G401.6 (cell line): ENCODE data around the gene ARHGEF16.

Experiments used
- FAIRE-seq: peaks from 2 replicates; lab custom pipeline; 2012; peaks lifted over from hg19 to GRCh38; lab: Jason Lieb, UNC

The ARHGEF16 gene

DNA sequence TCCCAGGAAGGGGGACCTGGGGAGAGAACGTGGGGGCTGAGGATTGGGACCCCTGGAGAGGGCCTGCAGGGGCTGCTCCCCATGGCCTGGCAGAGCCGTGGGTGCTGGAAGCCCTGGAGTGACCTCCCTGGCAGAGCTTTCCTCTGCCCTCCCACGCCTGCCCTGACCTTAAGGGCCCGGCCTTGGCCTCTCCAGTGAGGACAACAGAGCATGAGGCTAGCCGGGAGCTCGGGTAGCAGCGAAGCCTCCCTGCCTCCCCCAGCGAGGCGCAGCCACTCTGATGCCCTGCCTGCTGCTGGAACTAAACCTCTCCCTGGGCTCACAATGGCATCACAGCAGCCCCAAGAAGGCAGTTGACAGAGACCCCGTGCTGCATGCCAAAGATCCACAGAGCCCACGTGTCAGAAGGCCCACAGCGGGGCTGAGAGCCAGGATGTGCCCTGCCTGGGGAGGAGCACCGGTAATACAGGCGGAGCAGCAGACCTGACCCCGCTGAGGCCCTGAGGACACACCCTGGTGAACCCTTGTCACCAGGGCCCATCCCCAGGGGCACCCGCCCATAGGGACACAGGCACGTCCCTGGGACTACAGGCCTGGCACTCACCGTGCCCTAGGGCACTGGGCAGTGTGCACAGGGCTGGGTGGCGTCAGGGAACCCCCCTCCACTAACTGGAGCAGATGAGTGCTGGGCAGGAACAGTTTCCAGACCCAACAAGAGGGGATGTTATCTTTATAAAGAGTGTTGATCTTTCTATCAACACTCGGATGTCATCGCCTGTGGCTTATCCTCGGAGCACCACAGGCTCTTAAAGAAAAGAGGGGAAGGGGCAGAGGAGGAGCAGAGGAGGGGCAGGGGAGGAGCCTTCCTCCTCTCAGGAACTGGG, 48.4 kb downstream of the ARHGEF16 start:
- FAIRE-seq = no peak

DNA sequence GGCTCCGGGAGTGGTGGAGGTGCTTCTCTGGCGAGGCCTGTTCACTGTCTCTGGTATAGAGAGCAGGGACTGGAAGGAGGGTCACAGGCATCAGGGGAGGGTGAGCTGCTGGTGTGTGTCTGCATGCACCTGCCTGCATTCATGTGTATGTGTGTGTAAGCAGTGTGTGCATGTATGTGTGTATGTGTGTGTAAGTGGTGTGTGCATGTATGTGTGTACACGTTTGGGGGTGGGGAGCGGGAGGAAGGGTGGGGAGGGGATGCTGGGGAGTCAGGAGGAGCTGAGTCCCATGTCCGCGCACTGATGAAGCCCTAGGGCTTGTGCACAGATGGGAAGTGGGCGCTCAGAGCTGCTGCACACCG, 49.0 kb downstream of the ARHGEF16 start:
- FAIRE-seq = no peak

DNA sequence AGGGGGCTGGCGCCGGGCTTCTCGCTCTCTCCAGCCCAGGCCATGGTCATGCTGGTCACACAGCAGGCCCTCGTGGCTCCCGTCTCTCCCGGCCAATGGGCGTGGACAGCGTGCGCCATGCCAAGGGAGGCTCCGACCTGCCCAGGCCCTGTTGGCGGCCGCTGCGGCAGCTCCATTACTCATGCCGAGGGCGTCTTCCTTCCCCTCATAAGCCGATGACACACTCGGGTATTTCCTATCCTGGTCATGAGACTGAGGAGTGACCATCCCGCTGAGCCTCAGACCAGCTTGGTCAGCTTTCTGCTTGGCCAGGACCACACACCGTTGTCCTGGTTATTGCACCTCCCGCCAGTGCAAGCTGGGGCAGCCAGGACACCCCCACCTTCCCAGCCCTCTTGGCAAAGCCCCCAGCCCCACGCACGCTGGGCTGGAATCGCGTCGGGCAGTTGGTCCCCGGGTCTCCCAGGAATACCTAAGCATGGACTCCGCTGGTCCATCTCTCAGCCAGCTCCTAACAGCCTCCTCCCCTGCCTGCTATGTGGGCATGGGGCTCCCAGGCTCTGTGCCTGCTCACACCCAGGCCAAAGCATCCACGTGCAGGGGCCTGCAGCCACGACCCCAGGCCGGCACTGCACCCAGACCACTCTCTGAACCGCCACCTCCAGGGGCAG, 49.8 kb downstream of the ARHGEF16 start:
- FAIRE-seq = no peak

DNA sequence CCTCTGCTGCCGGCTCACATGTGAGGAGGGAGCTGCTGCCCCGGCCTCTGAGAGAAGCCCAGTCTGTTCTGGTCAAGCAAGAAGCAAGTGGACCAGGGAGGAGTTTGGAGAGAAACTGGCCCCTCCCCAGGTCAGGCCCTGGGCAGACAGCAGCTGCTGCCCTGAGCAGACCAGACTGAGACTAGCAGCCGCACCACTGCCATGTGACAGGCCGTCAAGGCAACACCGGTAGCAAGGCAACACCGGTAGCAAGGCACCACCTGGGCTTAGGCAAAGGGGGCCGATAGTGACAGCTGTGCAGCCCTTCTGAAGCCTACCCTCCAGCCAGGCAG, 50.3 kb downstream of the ARHGEF16 start:
- FAIRE-seq = no peak

DNA sequence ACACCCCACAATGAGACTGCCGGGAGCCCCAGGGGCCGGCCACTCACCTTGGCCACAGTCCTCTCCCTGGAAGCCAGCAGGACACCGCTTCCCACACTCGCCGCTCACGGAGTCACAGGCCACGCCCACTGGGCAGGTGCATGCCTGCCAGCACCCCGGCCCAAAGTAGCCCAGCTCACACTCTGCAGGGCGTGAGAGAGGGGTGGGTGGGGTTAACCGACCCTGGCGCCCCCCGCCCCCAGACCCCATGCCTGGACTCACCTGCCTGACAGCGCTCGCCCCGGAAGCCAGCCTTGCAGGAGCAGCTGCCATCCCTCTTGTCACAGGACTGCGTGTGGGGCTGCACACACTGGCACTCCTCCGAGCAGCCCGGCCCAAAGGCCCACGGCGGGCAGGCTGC, 50.7 kb downstream of the ARHGEF16 start:
- no peak for FAIRE-seq

DNA sequence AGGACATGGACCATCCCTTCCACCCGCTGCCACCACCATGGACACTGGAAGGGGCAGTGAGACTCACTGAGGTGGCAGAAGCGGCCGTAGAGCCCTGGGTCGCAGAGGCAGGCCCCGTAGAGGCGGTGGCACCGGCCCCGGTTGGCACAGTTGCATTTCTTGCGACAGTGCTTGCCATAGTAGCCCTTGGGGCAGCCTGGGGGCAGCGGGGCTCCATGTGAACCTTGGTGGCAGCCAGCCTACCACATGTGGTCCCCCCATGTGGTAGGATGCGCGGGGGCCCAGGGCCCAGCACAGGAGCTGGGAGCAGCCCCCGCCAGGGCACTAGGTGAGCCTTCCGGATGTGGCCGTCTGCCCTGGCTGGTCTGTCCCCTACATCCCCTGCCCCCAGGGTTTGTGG, 51.6 kb downstream of the ARHGEF16 start:
- no peak for FAIRE-seq

DNA sequence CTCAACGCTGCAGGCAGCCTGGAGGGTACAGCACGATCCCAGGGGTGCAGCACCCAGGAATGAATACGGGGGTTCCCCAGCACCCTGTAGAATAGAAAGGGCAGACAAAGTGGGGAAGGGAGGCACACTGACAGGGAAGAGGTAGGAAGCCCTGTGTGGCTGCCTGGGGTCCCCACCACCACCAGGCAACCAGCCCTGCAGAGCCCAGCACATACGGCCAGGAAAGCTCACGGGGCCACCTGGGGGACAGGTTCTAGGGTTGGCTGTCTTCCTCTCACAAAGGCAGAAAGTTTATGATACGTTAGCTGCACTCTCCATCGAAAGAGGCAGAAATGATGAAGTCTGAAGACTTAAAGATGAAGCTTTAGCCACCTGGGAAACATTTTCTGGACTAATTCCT, 52.5 kb downstream of the ARHGEF16 start:
- FAIRE-seq = no peak

DNA sequence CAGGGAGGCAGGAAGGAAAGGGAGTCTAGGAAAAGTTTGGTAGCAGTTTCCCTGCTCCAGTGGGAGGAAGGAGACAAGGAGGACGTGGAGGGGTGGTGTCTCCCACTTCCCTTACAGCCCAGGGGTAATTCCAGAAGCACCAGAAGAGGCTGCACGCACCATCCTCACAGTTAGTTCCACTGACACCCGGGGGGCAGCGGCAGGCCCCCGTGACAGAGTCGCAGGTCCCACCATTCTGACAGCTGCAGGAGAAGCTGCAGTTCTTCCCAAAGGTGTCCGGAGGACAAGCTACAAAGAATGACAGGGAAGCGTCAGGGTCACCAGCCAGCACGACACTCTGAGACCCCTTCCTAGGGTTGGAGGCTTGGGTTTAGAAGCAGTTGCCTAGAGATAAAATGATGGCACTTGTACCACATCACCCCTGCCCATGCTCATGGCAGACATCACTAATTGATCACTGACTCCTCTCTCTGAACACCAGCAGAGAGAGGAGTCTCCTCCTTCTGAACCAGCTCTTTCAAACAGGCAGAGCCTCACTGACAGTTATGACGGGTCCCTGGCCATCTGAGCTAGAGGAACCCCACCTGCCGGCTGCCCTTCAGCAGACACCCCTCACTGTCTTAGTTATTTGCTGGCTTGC, 53.3 kb downstream of the ARHGEF16 start:
- no peak for FAIRE-seq

DNA sequence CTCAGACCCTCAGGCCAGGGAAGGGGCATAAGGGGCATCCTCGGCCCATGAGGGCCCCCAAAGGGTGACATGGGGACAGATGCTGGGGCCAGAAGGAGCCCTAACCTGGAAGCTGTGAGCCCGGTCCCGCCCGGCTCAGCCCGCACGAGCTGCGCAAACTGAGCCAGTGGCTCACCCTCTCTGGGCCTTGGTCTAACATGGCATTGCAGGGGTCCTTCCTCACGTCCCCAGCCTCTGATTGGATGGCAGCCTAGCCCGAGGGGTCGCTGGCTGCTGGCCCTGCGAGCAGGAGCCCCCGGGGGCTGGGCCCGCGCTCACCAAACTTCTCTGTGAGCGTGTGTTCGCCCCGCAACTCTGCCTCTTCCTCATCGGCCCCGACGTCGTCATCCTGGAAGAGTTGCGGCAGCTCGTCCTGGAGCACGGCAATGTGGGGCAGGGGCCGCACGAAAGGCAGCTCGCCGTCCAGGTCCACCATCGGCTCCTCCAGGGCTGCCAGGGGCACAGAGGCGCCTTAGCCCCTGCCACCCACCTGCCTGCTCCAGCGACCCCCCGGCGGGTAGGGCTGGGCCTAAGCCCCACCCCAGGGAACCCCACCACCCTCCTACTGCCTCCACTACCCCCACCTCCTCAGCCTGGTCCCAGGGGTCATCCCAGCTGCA, 54.4 kb downstream of the ARHGEF16 start:
- no peak for FAIRE-seq

DNA sequence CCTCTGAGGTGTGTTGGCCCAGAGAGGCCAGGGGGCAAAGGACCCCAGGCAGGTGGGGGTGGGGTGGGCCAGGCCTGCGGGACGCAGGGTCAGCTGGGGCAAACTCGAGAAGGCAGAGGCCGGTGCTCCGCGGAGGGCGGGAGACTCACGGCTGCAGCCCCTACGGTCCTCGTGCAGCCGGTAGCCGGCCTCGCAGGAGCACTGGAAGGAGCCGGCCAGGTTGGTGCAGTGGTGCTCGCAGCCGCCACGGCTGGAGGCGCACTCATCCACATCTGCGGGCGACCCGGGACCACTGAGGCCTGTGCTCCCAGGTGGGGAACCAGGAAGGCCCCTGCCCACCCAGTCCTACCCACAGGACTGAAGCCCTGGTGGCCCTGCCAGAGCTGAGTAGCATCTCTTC, 55.3 kb downstream of the ARHGEF16 start:
- no peak for FAIRE-seq

DNA sequence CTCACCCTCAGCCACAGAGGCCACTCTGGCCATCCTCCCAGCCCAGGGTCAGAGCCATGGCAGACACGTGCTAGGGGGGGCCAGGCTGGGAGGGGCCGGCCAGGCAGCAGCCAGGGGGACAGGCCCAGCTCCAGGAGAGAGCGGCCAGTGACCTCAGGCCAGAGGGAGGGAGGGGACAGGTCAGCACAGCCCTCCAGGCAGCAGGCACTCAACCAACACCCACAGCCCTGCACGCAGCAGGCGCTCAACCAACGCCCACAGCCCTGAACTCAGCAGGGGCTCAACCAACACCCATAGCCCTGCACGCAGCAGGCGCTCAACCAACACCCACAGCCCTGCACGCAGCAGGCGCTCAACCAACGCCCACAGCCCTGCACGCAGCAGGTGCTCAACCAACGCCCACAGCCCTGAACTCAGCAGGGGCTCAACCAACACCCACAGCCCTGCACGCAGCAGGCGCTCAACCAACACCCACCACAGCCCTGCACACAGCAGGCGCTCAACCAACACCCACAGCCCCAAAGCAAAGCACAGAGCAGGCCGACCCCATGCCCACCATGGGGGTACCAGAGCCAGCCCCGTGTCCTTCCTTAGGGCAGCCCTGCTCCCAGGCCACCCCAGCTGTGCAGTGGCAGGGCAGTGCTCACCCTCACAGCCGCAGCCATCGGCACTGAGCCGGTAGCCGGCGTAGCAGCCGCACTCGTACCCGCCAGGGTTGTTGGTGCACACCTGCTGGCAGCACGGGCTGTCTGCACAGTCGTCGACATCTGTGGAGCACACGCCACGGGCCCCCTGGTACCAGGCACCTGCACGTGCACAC, 55.9 kb downstream of the ARHGEF16 start:
- FAIRE-seq = no peak

DNA sequence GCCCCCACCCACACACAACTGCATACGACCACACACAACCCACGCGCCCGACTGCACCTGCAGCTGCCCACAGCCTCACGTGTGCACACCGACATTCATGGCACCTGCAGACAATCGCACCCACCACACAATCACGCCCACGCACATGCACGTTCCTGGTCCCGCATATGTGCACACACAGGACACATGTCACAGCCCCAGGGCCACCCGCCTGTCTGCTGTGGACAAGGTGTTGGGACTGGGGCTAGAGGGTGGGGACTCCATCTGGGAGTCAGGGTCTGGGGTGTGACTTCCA, 56.4 kb downstream of the ARHGEF16 start:
- FAIRE-seq = no peak

DNA sequence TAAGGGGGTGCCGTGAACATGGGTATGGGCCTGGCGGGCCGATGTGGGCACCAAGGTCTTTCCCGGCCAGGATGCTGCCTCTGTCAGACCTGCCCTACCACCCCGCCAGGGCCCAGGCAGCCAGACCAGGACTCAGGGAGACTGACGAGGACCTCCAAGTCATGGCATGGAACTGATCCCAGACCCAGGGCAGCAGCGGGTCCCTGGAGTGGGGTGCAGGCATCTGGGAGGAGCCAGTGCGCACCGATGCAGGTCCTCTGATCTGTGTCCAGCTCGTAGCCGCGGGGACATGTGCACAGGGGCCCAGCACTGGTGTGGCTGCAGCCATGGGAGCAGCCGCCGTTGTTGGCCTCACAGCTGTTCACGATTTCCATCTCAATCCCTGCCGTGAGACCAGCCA, 56.8 kb downstream of the ARHGEF16 start:
- no peak for FAIRE-seq

DNA sequence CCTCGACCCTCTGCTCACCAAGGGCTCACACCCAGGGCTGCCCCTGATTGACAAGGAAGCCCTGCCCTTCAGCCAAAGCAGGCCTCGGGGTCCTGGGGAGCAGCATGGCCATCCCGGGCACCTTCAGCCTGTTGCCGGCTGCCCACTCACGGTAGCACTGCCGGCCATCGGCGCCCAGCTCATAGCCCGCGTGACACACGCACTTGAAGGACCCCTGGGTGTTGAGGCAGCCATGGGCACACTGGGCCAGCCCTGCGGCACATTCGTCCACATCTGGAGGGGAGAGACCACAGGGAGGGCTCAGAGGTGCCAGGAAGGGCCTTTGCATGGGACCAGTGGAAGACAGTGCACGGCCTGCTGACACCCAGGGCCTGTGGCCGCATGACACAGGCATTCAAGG, 57.4 kb downstream of the ARHGEF16 start:
- no peak for FAIRE-seq

DNA sequence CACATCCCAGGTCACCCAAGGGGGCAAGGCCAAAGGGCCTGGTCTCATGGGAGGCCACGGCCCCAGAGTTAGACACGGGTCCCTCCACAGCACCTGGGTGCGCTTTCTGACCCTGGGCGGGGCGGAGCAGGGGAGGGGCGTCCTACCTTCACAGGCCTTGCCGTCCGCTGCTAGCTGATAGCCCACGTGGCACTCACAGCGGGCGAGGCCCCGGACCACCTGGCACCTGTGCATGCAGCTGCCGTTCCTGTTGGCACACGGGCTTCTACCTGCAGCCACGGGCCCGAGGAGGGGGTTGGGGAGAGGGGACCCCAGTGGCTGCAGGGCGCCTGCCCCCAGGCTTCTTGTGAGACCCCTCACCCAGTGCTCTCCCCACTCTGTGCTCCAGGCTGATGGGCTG, 59.9 kb downstream of the ARHGEF16 start:
- no peak for FAIRE-seq

DNA sequence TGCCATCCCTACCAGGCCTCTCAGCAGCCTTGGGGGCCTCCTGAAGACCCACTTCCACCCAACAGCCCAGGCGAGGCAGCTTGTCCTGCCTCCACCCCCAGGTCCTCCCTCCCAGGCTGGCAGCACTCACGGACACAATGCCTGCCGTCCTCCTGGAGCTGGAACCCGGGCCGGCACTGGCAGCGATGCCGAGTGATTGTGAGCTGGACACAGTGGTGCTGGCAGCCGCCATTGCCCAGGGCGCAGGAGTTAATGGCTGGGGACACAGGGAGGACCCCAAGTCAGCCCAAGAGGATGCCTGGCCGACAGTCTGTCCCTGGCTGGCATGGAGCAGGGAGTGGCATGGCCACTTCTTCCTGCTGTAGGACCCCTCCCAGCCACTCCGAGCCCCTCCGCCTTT, 60.8 kb downstream of the ARHGEF16 start:
- FAIRE-seq = no peak

DNA sequence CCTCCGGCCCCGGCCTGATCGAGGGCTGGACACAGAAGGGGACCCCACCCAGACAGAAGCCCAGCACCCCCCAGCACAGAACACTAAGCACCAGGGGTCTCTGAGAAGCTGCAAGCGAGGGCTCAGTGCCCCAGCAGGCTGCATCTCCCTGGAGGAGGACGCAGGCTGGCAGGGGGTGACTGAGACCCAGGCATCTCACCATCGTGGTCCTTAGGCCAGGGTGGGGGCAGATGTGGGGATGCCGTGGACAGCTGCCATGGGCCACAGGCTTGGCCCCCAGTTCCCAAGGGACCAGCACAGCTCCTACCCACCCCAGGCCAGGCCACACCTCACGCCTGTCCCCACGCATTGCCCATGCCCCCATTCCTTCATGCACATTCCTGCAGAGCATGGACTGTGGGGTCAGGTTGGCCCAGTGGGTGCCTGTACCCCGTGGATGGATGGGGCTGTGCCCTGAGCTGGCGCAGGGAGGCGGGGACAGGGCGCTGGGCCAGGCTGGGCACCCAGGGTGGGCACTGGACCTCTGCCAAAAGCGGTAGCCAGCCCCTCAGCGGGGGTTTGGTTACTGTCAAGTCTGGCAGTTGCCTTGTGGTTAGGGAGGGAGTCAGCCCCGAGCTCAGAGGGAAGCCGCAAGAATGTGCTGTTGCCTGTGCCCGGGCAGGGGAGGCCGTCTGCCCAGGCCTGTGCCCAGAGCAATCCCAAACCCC, 61.5 kb downstream of the ARHGEF16 start:
- FAIRE-seq = no peak

DNA sequence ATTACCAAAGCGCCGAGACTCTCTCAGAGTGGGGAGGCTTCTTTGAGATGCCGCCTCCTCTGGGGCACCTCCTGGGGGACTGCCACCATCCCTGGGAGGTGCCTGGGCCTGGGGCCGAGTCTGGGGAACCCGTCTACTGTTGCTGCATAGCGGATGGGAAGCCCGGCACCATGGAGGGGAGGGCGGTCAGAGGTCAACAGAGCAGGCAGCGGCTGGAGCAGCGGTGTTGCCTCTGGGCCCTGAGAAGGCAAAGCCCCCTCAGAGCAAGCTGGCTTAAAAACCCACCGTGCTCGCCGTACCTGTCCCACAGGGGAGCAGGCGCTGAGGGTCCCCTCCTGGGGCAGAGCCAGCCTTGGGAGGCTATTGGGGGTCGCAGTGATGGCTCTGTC, 62.0 kb downstream of the ARHGEF16 start:
- FAIRE-seq = no peak

DNA sequence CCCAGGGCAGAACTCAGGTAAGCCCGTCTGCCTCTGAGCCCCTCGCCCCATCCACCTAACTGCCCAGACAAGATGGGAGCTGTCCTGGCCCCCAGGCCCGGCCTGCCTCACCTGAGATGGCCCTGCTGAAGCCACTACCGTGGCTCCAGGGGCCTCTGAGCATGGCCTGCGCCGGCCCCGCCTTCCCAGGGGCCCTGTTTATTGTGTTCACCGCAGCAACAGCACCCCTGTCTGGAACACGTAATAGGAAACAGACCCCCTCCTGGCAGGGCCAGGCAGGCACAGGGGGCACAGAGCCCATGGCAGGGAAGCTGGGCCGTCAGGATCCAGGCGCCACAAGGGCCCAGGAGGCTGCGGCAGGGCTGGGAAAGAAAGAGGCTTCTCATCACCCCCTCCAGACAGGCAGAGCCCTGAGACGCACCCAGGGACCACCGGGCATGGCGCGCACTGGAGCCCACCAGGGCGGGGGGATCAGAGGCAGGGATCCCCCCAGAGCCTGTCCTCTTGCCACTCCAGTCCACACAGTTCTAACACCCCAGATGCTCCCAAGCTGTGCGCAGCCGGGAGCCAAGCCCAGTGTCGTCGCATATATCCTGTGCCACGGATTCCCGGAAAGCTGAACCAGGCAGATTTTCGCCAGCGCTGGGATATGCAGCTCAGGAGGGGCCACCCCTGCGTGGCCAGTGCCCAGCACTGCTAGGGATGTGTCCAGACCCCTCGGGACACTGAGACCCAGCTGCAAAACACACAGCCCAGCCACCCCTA, 62.6 kb downstream of the ARHGEF16 start:
- FAIRE-seq = no peak

DNA sequence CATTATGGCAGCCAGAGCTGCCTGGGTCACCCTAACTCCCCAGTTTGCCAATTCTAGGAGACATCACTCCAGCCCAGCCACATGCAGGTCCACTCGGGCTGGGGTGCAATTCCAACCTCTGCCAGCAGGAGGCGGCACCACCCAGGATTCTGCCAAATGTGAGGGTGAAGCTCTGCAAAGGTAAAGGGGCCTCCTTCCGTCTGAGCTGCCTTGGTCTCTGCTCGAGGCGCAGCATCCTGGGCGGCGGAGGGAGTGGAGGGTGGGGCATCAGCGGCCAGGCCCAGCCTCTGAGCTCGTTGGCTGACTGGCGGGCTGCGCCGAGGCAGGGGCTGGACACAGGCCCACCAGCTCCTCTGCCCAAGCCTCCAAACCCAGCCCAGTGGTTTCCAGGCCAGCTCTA, 63.8 kb downstream of the ARHGEF16 start:
- no peak for FAIRE-seq

DNA sequence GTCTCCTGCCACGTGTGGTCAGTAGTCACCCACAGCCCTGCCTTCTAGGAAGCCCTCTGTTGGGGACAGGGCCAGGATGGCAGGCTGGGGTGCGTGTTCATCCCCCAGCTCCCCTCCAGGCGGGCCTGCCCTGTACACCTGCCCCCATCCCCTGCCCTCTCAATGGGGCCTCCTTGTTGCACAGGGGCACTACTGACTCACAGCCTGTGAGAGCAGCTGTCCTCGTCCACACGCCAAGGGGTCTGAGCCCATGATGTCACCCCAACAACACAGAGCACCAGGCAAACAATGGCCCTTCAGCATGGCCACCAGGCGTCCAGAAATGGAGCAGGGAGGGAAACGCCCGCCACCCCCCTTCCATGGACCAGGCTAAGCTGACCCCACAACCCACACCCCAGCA, 64.3 kb downstream of the ARHGEF16 start:
- no peak for FAIRE-seq
